ENCODE measurements around the gene VAC14. TPM values are rescaled to one million over a fixed set of nuclear protein-coding genes. Genes with fewer than 3 reads are reported as not detected.
A peak's percentile ranks its signal among the peaks of the same experiment; 100 is the strongest.

VAC14 gene
- total RNA-seq, 4 donors from 2014 or later, result 31.1 to 47.0 (median 37.0) TPM

- intact Hi-C loops (cut with DNase I), result no loop called here
- DNase-seq (ENCODE audit: extremely low spot score), result no peak
- H3K27ac ChIP-seq (replicated peaks in 1 of 4), result peak overlapping the region in 2 of 4 donors; percentile 19
- 65% methylated on average over 17 of the region's 18 CpGs for WGBS
- TF ChIP-seq POLR2AphosphoS5 (IDR thresholded peaks at IDR 0.05), result peak; percentile 12 to 46
- TF ChIP-seq CTCF (IDR thresholded peaks at IDR 0.05), result no peak
- peaks cover 4 to 18% (median 12%) of the 10 kb centered on the region in 4 donors for H3K4me1 ChIP-seq
- no peaks in the 10 kb centered on the region for H3K36me3 ChIP-seq
- peak overlapping the region in 1 of 4 donors; percentile 7 for H3K4me3 ChIP-seq
- no peaks in the 10 kb centered on the region for H3K27me3 ChIP-seq
- no peaks in the 10 kb centered on the region for H3K9me3 ChIP-seq
Measured at GRCh38 chr16:70638814-70639792, 161.9 kb downstream of the VAC14 start.

Other genes starting within 250 kb of the VAC14 start
- 1 to 10 TPM; 1.7 to 4.7 (median 3.4) TPM for gene IL34, start 154.6 kb downstream of the VAC14 start, total RNA-seq
- gene MTSS2, start 115.1 kb downstream of the VAC14 start, total RNA-seq, result 100 to 1,000 TPM in 2 of 4 donors, 10 to 100 TPM in 2; 74.9 to 238 (median 130) TPM

Data from esophagus muscularis mucosa (tissue), 4 donors.